Body of pancreas (tissue), 4 donors: ENCODE measurements around the gene HOXC6.

Experiments used
- POLR2A ChIP-seq, 3 donors: fragments of 450-650 bp; IDR thresholded peaks; one replicate each; pipeline ENCODE4 v1.6.1; 2016; ENCODE audit warnings: antibody characterized with exemption in 3 of 3, mild to moderate bottlenecking in 2 of 3
- TF ChIP-seq, protein P1 (sequence below), 7 experiments: fragments of 450-650 bp in 4 of 7; fragments of 200-600 bp in 3 of 7; sonication (generic) in 3 of 7; IDR thresholded peaks; one replicate each; pipeline ENCODE4 v1.5.1; 2016 to 2019; ENCODE audit warnings: antibody characterized with exemption in 7 of 7

- TF ChIP-seq, protein P1, sequence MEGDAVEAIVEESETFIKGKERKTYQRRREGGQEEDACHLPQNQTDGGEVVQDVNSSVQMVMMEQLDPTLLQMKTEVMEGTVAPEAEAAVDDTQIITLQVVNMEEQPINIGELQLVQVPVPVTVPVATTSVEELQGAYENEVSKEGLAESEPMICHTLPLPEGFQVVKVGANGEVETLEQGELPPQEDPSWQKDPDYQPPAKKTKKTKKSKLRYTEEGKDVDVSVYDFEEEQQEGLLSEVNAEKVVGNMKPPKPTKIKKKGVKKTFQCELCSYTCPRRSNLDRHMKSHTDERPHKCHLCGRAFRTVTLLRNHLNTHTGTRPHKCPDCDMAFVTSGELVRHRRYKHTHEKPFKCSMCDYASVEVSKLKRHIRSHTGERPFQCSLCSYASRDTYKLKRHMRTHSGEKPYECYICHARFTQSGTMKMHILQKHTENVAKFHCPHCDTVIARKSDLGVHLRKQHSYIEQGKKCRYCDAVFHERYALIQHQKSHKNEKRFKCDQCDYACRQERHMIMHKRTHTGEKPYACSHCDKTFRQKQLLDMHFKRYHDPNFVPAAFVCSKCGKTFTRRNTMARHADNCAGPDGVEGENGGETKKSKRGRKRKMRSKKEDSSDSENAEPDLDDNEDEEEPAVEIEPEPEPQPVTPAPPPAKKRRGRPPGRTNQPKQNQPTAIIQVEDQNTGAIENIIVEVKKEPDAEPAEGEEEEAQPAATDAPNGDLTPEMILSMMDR (IDR thresholded peaks at IDR 0.05), result no peak
- no peak for TF ChIP-seq POLR2A (IDR thresholded peaks at IDR 0.05)
Observed at GRCh38 chr12:54053751-54054741, 25.8 kb downstream of the HOXC6 start, which contains the start of gene HOXC4.
